Prostate gland (tissue), 2 donors: ENCODE results near the gene SST.

Source experiments
- POLR2AphosphoS5 ChIP-seq: sonication (generic); formaldehyde crosslinking; IDR thresholded peaks from one replicate; pipeline ENCODE4 v1.6.1; 2017; ENCODE audit warnings: antibody characterized with exemption
- TF ChIP-seq, protein P1 (sequence below), 4 experiments: fragments of 200-600 bp in 2 of 4; fragments of 450-650 bp in 2 of 4; sonication (generic) in 2 of 4; IDR thresholded peaks; 1 replicate in 3 of 4; 2 replicates in 1 of 4; pipeline ENCODE4 v1.5.1; 2016 to 2019; ENCODE audit warnings: antibody characterized with exemption in 4 of 4, mild to moderate bottlenecking in 2 of 4, moderate library complexity in 2 of 4

DNA sequence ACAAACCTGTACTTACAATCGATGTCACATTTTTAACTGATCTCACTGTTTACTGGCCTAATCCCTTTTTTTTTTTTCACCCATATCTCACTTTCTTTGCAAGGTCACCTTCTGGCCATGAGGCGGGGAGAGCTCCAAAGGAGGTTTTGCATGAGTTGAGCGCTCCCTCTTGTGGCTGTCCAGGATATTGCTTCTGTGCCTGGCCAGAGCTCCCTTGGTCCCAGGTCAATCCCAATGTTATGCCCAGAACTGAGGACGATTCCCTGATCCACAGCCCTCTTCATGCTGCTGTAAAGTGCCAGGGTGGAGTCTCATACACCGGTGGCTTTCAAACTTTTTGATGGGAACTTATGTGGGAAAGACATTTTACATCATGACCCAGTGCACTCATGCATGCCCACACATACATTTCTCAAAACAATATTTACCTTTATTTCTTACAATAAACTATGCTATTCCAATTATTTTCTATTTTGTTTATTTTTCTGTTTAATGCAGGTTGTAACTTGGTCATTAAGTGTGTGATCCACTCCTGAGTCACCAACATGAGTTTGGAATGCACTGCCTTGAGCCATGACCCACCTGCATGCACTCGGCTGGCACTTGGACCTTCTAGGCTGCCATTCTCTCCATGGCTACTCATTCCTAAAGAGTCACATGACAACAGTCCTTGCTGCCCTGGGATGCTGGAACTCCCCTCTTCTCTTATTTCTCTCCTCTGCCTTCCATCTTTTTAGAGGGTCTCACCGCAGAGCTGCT is 9.6 kb upstream of the SST start:
- TF ChIP-seq, protein P1, sequence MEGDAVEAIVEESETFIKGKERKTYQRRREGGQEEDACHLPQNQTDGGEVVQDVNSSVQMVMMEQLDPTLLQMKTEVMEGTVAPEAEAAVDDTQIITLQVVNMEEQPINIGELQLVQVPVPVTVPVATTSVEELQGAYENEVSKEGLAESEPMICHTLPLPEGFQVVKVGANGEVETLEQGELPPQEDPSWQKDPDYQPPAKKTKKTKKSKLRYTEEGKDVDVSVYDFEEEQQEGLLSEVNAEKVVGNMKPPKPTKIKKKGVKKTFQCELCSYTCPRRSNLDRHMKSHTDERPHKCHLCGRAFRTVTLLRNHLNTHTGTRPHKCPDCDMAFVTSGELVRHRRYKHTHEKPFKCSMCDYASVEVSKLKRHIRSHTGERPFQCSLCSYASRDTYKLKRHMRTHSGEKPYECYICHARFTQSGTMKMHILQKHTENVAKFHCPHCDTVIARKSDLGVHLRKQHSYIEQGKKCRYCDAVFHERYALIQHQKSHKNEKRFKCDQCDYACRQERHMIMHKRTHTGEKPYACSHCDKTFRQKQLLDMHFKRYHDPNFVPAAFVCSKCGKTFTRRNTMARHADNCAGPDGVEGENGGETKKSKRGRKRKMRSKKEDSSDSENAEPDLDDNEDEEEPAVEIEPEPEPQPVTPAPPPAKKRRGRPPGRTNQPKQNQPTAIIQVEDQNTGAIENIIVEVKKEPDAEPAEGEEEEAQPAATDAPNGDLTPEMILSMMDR (IDR thresholded peaks at IDR 0.05): peak; percentile 85 to 91 (median 86)
- TF ChIP-seq POLR2AphosphoS5: no peak
